A549 (cell line): ENCODE measurements around the gene CCL17.

Experiments
- CTCF ChIP-seq: fragments of >200 bp; sonication (Bioruptor Twin); formaldehyde crosslinking; IDR thresholded peaks from 3 replicates; pipeline ENCODE4 v1.5.1; 2016
- NFE2L2 ChIP-seq: fragments of 150-350 bp; conservative IDR thresholded peaks from 2 replicates; pipeline ENCODE4 v1.6.1; 2014; ENCODE audit warnings: low read length
- RAD21 ChIP-seq, 2 experiments: fragments of >200 bp in 1 of 2; sonication (Bioruptor Twin) in 1 of 2; formaldehyde crosslinking in 1 of 2; IDR thresholded peaks in 1 of 2; conservative IDR thresholded peaks in 1 of 2; 2 replicates in 1 of 2; 3 replicates in 1 of 2; pipeline ENCODE4 v1.6.1; 2012 to 2018; ENCODE audit warnings: inconsistent platforms in 1 of 2
- RNF2 ChIP-seq: fragments of 200-600 bp; sonication (generic); IDR thresholded peaks from 2 replicates; pipeline ENCODE4 v1.6.1; 2016; ENCODE audit warnings: low read depth, mild to moderate bottlenecking, antibody characterized with exemption, moderate library complexity, borderline replicate concordance

GRCh38 chr16:57360321-57360935, 44.1 kb upstream of the CCL17 start:
- TF ChIP-seq RAD21 (conservative IDR thresholded peaks at IDR 0.05 in 1 of 2, IDR thresholded peaks at IDR 0.05 in 1 of 2) (no peak), CTCF (no peak), RNF2 (no peak), NFE2L2 (no peak)
